NCI-H748 treated with DMSO at 0.1 percent for 48 hours (cell line): ENCODE results near the gene MBD2.
"Not testable (repeated sequence)": the region's sequence is repeated elsewhere in the genome, so short reads cannot be mapped to it uniquely, and the experiment has no call there.

Experiments
- DNase-seq: peaks from one replicate; lab custom pipeline; 2025; lab: John Stamatoyannopoulos, UW

The MBD2 gene

GRCh38 chr18:54238173-54238936 is 13.9 kb upstream of the MBD2 start:
- no peak for DNase-seq

DNA sequence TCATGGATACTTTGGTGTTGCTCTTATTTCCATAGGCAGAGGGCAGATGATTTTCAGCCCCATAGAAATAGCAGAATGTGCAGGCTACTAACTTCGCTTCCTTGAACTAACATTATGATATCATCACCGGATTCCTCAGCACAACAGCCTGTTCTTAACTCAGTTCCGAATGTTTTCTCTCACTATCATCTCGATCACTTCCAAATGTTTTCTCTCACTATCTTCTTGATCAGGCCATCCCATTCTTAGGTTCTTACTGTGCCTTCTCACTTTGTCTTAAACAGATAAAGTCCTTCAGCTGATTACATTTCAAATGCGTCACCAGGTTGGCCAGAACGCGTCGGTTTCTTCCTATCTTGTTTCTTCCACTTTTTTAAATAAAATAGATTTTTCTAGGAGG is 11.4 kb upstream of the MBD2 start:
- DNase-seq: no peak

DNA sequence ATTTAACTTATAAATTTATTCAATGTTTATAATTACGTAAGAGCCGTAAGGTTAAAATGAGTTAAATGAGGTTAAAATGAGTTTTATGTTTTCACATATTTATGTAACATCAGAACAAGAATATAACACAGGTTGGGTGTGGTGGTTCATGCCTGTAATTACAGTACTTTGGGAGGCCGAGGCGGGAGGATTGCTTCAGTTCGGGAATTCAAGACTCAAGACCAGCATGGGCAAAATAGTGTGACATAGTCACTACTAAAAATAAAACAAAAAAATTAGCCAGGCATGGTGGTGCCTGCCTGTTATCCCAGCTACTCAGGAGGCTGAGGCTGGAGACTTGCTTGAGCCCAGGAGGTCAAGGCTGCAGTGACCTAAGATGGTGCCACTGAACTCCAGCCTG is 9.3 kb upstream of the MBD2 start:
- no peak for DNase-seq

DNA sequence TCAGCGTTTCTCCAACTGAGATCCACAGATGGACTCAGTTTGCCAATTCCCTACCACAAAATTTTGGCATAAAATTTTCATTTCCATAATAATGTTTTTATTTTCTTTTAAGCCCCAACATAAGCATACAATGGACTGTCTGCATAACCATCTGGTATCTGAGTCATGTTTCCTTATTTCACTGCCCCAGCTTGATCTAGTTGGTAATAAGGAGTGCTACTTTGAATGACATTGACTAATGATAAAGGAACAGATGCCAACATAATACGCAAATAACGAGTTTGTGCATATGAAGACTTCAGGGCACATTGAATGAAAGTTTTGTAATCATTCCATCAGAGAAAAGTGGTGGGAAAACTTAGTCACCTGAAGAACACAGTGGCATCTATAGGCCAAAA is 8.8 kb upstream of the MBD2 start:
- no peak for DNase-seq

DNA sequence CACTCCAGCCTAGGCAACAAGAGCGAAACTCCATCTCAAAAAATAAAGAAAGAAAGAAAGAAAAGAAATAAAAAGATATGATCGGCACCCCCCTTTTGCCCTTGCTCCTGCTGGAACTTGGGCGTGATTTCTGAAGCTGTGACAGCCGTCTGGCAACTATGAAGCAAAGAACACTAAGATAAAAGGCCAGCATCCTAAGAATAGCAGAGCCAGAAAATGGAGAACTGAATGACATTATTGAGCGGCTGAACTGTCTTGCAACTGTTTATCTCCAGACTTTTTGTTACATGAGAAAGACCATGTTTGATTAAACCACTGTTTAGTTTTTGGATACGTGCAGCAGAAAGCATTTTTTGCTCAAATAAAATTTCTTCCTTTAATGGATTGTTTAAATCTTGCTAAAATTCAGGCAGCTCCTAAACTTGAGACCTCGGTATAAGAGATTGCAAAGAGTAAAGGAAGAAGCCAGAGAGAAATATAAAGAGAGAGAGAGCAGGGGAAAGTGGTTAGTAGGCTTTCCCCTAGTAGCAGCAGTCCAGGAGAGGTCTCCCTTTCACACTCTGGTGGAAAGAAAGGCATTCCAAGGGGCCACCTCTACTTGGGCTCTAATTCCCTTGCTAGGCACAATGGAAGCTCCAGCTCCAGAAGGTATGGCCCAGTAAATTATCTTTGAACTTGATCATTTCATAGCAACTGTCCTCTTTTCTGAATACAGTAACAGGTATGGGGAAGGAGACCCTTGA is 8.2 kb upstream of the MBD2 start:
- no peak for DNase-seq

- DNase-seq: no peak
Observed at GRCh38 chr18:54229421-54230059, 5.1 kb upstream of the MBD2 start.

GRCh38 chr18:54228364-54228763 is 3.9 kb upstream of the MBD2 start:
- DNase-seq: no peak

DNA sequence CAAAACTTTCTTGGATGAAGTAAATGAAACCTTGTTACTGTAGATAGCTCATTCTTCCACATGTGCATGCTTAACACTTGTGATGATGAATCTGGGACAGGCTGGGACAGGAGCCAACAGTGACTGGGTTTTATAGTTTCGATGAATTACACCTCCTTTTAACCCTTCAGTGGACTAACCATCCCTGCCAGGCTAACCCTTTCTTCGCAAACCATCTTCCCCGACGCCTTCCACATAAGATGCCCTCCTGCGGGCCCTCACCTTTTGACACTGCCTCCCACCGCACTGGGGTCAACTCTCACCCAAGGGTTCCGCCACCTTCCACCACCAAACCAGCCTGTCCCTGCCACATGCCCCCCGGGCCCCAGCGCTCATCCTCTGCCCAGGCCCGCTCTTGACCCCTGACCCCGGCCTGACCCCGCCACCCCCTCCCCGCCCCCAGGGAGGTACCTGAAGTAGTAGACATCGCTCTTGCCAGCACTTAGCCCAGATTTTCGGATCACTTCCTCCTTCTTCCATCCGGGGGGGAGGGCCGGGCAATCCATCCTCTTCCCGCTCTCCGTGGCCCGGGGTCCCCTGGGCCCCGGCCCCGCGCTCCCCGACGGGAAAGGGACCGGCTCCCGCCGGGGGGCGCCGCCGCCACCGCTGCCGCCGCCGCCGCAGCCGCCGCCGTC is 764 bp downstream of the MBD2 start:
- DNase-seq: peak; percentile 39

DNA sequence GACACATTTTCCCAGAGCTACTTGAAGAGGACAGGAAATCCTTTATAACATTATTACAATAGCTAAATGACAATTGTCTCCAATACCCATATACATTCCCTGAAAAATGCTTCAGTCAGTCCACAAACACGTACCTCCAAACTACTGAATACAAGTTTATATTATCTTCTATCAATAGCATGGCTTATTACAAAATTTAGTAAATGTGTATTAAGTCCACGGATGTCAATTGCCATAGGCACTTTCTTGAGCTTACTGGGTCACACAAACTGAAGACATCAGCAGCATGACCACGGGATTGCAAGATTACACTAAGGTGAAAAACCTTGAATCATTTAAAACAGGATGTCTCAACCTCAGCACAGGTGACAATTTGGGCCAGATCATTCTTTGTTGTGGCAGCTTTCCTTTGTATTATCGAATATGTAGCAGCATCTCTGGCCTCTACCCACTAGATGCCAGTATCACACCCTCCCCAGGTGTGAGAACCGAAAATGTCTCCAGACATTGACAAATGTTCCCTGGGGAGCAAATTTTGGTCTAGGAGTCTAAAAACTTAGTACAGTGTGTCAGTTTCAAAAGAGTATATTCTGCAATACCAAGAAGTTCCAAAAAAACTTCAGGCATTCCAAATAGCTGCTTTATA is 1.4 kb downstream of the MBD2 start:
- peak; percentile 36 for DNase-seq

DNA sequence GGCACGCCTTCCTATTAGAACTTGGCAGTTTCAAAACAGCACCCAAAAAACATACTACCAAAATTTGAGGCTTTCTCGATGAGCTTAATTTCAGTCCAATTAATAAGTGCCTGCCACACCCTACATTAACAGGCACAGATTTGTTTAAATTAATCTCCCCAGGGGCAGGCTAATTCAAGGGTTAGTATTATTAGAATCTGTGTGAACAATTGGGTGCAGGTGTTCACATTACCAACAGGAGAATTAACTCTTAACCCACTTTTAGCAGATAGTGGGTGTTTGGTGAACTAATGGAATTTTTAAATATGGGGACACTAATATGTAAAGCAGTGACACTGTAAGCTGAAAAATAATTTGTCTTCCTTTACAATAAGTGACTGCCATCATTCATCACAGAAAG is 4.1 kb downstream of the MBD2 start:
- DNase-seq: no peak

GRCh38 chr18:54218803-54219202 is 5.7 kb downstream of the MBD2 start:
- not testable (repeated sequence) for DNase-seq

GRCh38 chr18:54218299-54218698 is 6.2 kb downstream of the MBD2 start:
- DNase-seq: no peak

GRCh38 chr18:54217624-54218023 is 6.8 kb downstream of the MBD2 start:
- DNase-seq: no peak

GRCh38 chr18:54215069-54215468 is 9.4 kb downstream of the MBD2 start:
- no peak for DNase-seq

DNA sequence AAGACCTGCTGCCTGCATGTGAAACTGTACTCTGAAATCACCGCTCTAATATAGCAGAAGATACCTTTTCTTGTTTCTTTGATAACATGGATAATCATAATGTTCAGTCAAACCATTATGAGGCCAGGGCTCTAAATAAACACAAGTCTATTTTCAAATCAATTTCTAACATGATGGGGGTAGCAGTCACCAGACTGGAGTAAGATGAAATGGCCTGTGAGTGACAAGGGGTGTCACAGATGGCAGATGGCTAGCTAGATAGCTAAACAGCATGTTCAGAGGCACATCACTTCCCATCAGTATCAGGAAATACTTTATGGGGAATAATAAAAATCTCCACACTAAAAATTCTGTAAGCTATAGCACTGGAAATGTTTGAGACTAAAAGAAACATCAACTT is 14.0 kb downstream of the MBD2 start:
- no peak for DNase-seq

GRCh38 chr18:54209471-54210180 is 14.8 kb downstream of the MBD2 start:
- no peak for DNase-seq

- no peak for DNase-seq
Observed at GRCh38 chr18:54206447-54206846, 18.0 kb downstream of the MBD2 start.

- no peak for DNase-seq
Observed at GRCh38 chr18:54205959-54206358, 18.5 kb downstream of the MBD2 start.

- not testable (repeated sequence) for DNase-seq
Observed at GRCh38 chr18:54205448-54205847, 19.0 kb downstream of the MBD2 start.

GRCh38 chr18:54204883-54205282 is 19.6 kb downstream of the MBD2 start:
- DNase-seq: no peak

GRCh38 chr18:54203914-54204313 is 20.6 kb downstream of the MBD2 start:
- DNase-seq: no peak
